GM12878 (cell line): Measurements from ENCODE around the gene CNTD1. TPM values are rescaled to one million over a fixed set of nuclear protein-coding genes. Genes with fewer than 3 reads are reported as not detected.

ENCODE experiments used
- ASH2L ChIP-seq: fragments of 300-600, 200-600 bp; sonication (generic); IDR thresholded peaks from 2 replicates; pipeline ENCODE4 v1.6.1; 2017; ENCODE audit warnings: low read depth, mild to moderate bottlenecking, borderline replicate concordance
- BHLHE40 ChIP-seq, 2 experiments: fragments of 450-650 bp in 1 of 2; IDR thresholded peaks; 2 replicates each; pipeline ENCODE4 v1.6.1; 2011 to 2017; ENCODE audit warnings: low read depth in 2 of 2, borderline replicate concordance in 1 of 2, improper control_type of control experiment in 1 of 2, low read length in 1 of 2, mild to moderate bottlenecking in 1 of 2
- BMI1 ChIP-seq: fragments of 450-650 bp; IDR thresholded peaks from 2 replicates; pipeline ENCODE4 v1.6.1; 2016; ENCODE audit warnings: mild to moderate bottlenecking, moderate library complexity, borderline replicate concordance
- CEBPB ChIP-seq, 2 experiments: fragments of 150-350 bp in 1 of 2; IDR thresholded peaks; 2 replicates each; pipeline ENCODE4 v1.6.1; 2012 to 2014; ENCODE audit warnings: low read depth in 2 of 2, low read length in 2 of 2, borderline replicate concordance in 1 of 2, inconsistent platforms in 1 of 2
- CHD2 ChIP-seq: IDR thresholded peaks from 2 replicates; pipeline ENCODE4 v1.6.1; 2011; ENCODE audit warnings: low read depth, low read length, improper control_type of control experiment, borderline replicate concordance
- DPF2 ChIP-seq: fragments of 450-650 bp; IDR thresholded peaks from 2 replicates; pipeline ENCODE4 v1.6.1; 2017; ENCODE audit warnings: mild to moderate bottlenecking
- EGR1 ChIP-seq, 2 experiments: IDR thresholded peaks; 1 replicate in 1 of 2; 2 replicates in 1 of 2; pipeline ENCODE4 v1.6.1; 2011 to 2012; ENCODE audit warnings: low read depth in 2 of 2, low read length in 2 of 2, borderline replicate concordance in 1 of 2, mild to moderate bottlenecking in 1 of 2, moderate library complexity in 1 of 2
- GATAD2B ChIP-seq: fragments of 450-650 bp; conservative IDR thresholded peaks from 2 replicates; pipeline ENCODE4 v1.6.1; 2017; ENCODE audit warnings: low read depth, mild to moderate bottlenecking, moderate library complexity
- HDAC6 ChIP-seq: fragments of 200-600 bp; sonication (generic); IDR thresholded peaks from one replicate; pipeline ENCODE4 v1.8.0; 2017; ENCODE audit warnings: antibody characterized with exemption; ENCODE audit not compliant: unreplicated experiment
- HSF1 ChIP-seq: fragments of 150-350 bp; IDR thresholded peaks from 2 replicates; pipeline ENCODE4 v1.6.1; 2014; ENCODE audit warnings: mild to moderate bottlenecking, low read depth, low read length
- IRF4 ChIP-seq: IDR thresholded peaks from 2 replicates; pipeline ENCODE4 v1.6.1; 2011; ENCODE audit warnings: low read depth, low read length
- JUND ChIP-seq: IDR thresholded peaks from 2 replicates; pipeline ENCODE4 v1.6.1; 2012; ENCODE audit warnings: low read depth, mild to moderate bottlenecking, low read length, improper control_type of control experiment, moderate library complexity
- NFYB ChIP-seq: IDR thresholded peaks from 2 replicates; pipeline ENCODE4 v1.6.1; 2011; ENCODE audit warnings: low read depth, mild to moderate bottlenecking, low read length, improper control_type of control experiment, moderate library complexity; ENCODE audit not compliant: insufficient read depth
- NR2F1 ChIP-seq: fragments of 450-650 bp; conservative IDR thresholded peaks from 2 replicates; pipeline ENCODE4 v1.6.1; 2017; ENCODE audit warnings: mild to moderate bottlenecking
- POLR2AphosphoS2 ChIP-seq: IDR thresholded peaks from 2 replicates; pipeline ENCODE4 v1.6.1; 2011; ENCODE audit warnings: low read depth, mild to moderate bottlenecking, low read length, improper control_type of control experiment, moderate library complexity
- RB1 ChIP-seq: fragments of 450-650 bp; formaldehyde crosslinking; IDR thresholded peaks from 2 replicates; pipeline ENCODE4 v1.6.1; 2017; ENCODE audit warnings: mild to moderate bottlenecking, borderline replicate concordance
- SIX5 ChIP-seq: IDR thresholded peaks from 2 replicates; pipeline ENCODE4 v1.6.1; 2011; ENCODE audit warnings: mild to moderate bottlenecking, low read depth, low read length, moderate library complexity; ENCODE audit not compliant: severe bottlenecking
- SMAD5 ChIP-seq: IDR thresholded peaks from 2 replicates; pipeline ENCODE4 v1.6.1; 2016; ENCODE audit warnings: antibody characterized with exemption, low read depth
- TARDBP ChIP-seq: IDR thresholded peaks from 2 replicates; pipeline ENCODE4 v1.6.1; 2016; ENCODE audit warnings: borderline replicate concordance
- TCF7 ChIP-seq: IDR thresholded peaks from 2 replicates; pipeline ENCODE4 v1.6.1; 2014; ENCODE audit warnings: antibody characterized with exemption, borderline replicate concordance
- ZNF207 ChIP-seq: fragments of 450-650 bp; IDR thresholded peaks from 2 replicates; pipeline ENCODE4 v1.6.1; 2014; ENCODE audit warnings: antibody characterized with exemption, mild to moderate bottlenecking, borderline replicate concordance
- ZNF217 ChIP-seq: fragments of 450-650 bp; IDR thresholded peaks from 2 replicates; pipeline ENCODE4 v1.6.1; 2017; ENCODE audit warnings: antibody characterized with exemption, mild to moderate bottlenecking
- polyA plus RNA-seq, 11 experiments: library from polyadenylated mRNA; depleted of rRNA in 4 of 11; unstranded in 6 of 11; stranded (reverse) in 5 of 11; fragments of >200 nt; fragmentation: Nextera tagmentation in 4 of 11; fragmentation: Illumina TruSeq in 1 of 11; extraction: Ambion mirVana in 4 of 11; extraction: Trizol in 1 of 11; gene quantifications; 1 replicate in 1 of 11; 2 replicates in 10 of 11; pipeline versions ENCODE4 v1.2.1 to v1.2.3, GENCODE V29; 2011 to 2016; ENCODE audit warnings: inconsistent platforms in 2 of 11, missing spikeins in 2 of 11, low read depth in 1 of 11
- total RNA-seq, 4 experiments: library from RNA; depleted of rRNA in 3 of 4; stranded (reverse); fragments of >200 nt in 3 of 4; fragmentation: Illumina TruSeq in 1 of 4; extraction: Trizol in 1 of 4; gene quantifications; 2 replicates each; pipeline versions ENCODE4 v1.2.1 to v1.2.3, GENCODE V29; 2013 to 2021
- TF ChIP-seq, protein P1 (sequence below): fragments of 450-650 bp; formaldehyde crosslinking; IDR thresholded peaks from 2 replicates; pipeline ENCODE4 v1.4.0; 2022; ENCODE audit warnings: mild to moderate bottlenecking, moderate library complexity
- TF ChIP-seq, protein P2 (sequence below): IDR thresholded peaks from 2 replicates; pipeline ENCODE4 v1.6.1; 2011; ENCODE audit warnings: low read depth, mild to moderate bottlenecking, low read length, moderate library complexity, borderline replicate concordance; ENCODE audit errors: extremely low read depth

The CNTD1 gene
- total and polyA plus RNA-seq, 10 of the 15 experiments (the other 5 are each of a cell fraction or from before 2014, with no cell fraction given): 0.06 to 1.5 (median 1.1) TPM; not detected in 4

- TF ChIP-seq, protein P1, sequence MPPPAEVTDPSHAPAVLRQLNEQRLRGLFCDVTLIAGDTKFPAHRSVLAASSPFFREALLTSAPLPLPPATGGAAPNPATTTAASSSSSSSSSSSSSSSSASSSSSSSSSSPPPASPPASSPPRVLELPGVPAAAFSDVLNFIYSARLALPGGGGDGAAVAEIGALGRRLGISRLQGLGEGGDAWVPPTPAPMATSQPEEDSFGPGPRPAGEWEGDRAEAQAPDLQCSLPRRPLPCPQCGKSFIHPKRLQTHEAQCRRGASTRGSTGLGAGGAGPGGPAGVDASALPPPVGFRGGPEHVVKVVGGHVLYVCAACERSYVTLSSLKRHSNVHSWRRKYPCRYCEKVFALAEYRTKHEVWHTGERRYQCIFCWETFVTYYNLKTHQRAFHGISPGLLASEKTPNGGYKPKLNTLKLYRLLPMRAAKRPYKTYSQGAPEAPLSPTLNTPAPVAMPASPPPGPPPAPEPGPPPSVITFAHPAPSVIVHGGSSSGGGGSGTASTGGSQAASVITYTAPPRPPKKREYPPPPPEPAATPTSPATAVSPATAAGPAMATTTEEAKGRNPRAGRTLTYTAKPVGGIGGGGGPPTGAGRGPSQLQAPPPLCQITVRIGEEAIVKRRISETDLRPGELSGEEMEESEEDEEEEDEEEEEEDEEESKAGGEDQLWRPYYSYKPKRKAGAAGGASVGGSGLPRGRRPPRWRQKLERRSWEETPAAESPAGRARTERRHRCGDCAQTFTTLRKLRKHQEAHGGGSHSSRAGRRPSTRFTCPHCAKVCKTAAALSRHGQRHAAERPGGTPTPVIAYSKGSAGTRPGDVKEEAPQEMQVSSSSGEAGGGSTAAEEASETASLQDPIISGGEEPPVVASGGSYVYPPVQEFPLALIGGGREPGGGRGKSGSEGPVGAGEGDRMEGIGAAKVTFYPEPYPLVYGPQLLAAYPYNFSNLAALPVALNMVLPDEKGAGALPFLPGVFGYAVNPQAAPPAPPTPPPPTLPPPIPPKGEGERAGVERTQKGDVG (CRISPR knock-in tag): no peak
- TF ChIP-seq BMI1: no peak
- peak; percentile 76 for TF ChIP-seq GATAD2B
- peak; percentile 16; the same call in 1 of the 2 replicates for TF ChIP-seq IRF4
- TF ChIP-seq SIX5: peak; percentile 44
- TF ChIP-seq SMAD5: peak; percentile 82; the same call in 1 of the 2 replicates
- TF ChIP-seq POLR2AphosphoS2: peak; percentile 50; the same call in 1 of the 2 replicates
- TF ChIP-seq EGR1 (IDR thresholded peaks at IDR 0.05; ENCODE audit: borderline replicate concordance in 1 of 2, low read depth in 2 of 2, low read length in 2 of 2): peak in 1 of 2 experiments; percentile 38; a peak in 1 of 3 replicates
- no peak for TF ChIP-seq HDAC6
- peak; percentile 78; the same call in 1 of the 2 replicates for TF ChIP-seq RB1
- peak; percentile 46; the same call in 1 of the 2 replicates for TF ChIP-seq NFYB
- TF ChIP-seq DPF2: 0 out of 2 replicates have a peak, but pooled peaks have one; percentile 55
- TF ChIP-seq, protein P2, sequence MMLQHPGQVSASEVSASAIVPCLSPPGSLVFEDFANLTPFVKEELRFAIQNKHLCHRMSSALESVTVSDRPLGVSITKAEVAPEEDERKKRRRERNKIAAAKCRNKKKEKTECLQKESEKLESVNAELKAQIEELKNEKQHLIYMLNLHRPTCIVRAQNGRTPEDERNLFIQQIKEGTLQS: peak; percentile 64
- no peak for TF ChIP-seq ZNF217
- peak; percentile 83 for TF ChIP-seq NR2F1
- no peak for TF ChIP-seq TCF7
- TF ChIP-seq BHLHE40 (IDR thresholded peaks at IDR 0.05; ENCODE audit: borderline replicate concordance in 1 of 2, low read depth in 2 of 2, low read length in 1 of 2): peak; percentile 100
- peak; percentile 55 for TF ChIP-seq TARDBP
- TF ChIP-seq JUND: no peak
- no peak for TF ChIP-seq CEBPB (IDR thresholded peaks at IDR 0.05; ENCODE audit: borderline replicate concordance in 1 of 2, low read depth in 2 of 2, low read length in 2 of 2)
- TF ChIP-seq HSF1: no peak
- TF ChIP-seq ZNF207: peak; percentile 72; the same call in 1 of the 2 replicates
- TF ChIP-seq CHD2: 0 out of 2 replicates have a peak, but pooled peaks have one; percentile 24
- TF ChIP-seq ASH2L: peak; percentile 92
Observed at GRCh38 chr17:42832934-42833766, 34.5 kb downstream of the CNTD1 start, which contains the start of gene PSME3 (continued).
